Measurements from ENCODE around the gene ZCWPW1.

GRCh38 chr7:100415448-100415847, 13.1 kb downstream of the ZCWPW1 start:
- TF ChIP-seq POLR2A (IDR thresholded peaks at IDR 0.05) (no peak), CTCF (IDR thresholded peaks at IDR 0.05) (no peak)
